HL-60 (cell line): Measurements from ENCODE around the gene CNOT10.

ENCODE experiments used
- POLR2AphosphoS5 ChIP-seq: IDR thresholded peaks from 2 replicates; pipeline ENCODE4 v1.6.1; 2012; ENCODE audit warnings: low read depth
- SPI1 ChIP-seq: IDR thresholded peaks from 2 replicates; pipeline ENCODE4 v1.6.1; 2012; ENCODE audit warnings: low read depth, mild to moderate bottlenecking, borderline replicate concordance
- TF ChIP-seq, protein P1 (sequence below): IDR thresholded peaks from one replicate; pipeline ENCODE4 v1.5.1; 2011; ENCODE audit warnings: low read length, control low read depth, inconsistent platforms; ENCODE audit not compliant: insufficient read depth

GRCh38 chr3:32705232-32705631 lies 20.2 kb downstream of the CNOT10 start:
- TF ChIP-seq, protein P1, sequence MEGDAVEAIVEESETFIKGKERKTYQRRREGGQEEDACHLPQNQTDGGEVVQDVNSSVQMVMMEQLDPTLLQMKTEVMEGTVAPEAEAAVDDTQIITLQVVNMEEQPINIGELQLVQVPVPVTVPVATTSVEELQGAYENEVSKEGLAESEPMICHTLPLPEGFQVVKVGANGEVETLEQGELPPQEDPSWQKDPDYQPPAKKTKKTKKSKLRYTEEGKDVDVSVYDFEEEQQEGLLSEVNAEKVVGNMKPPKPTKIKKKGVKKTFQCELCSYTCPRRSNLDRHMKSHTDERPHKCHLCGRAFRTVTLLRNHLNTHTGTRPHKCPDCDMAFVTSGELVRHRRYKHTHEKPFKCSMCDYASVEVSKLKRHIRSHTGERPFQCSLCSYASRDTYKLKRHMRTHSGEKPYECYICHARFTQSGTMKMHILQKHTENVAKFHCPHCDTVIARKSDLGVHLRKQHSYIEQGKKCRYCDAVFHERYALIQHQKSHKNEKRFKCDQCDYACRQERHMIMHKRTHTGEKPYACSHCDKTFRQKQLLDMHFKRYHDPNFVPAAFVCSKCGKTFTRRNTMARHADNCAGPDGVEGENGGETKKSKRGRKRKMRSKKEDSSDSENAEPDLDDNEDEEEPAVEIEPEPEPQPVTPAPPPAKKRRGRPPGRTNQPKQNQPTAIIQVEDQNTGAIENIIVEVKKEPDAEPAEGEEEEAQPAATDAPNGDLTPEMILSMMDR: no peak
- TF ChIP-seq SPI1 (no peak), POLR2AphosphoS5 (no peak)
